NCI-H524 (cell line): ENCODE data around the gene FCRL2.

Source experiments
- DNase-seq, 2 experiments: peaks; one replicate each; lab custom pipeline; 2025; lab: John Stamatoyannopoulos, UW

Gene FCRL2

DNA sequence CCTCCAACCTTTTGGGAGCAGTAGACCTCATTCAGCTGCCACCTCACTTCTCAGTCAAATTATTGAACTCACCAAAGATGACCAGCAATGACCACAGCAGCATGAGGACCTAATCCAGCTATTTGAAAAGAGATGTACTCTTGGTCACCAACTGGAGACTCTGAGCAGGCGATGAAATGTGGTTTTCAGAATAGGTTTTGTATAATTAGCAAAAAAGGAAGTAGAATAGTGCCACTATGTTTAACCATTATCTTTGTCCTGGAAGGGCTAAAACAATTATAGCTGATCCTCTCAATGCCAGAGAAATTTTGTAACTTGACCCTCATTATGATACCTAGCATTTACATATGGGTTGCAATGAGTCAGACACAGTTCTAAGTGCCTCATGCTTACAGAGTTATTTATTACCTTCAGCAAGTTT, at the start of gene FCRL2:
Gene FCRL2, minus strand, starts transcription at position 162 of the 421 bp plus-strand sequence. Its CDS starts 59 bp downstream, at position 103.
- no peak for DNase-seq

DNA sequence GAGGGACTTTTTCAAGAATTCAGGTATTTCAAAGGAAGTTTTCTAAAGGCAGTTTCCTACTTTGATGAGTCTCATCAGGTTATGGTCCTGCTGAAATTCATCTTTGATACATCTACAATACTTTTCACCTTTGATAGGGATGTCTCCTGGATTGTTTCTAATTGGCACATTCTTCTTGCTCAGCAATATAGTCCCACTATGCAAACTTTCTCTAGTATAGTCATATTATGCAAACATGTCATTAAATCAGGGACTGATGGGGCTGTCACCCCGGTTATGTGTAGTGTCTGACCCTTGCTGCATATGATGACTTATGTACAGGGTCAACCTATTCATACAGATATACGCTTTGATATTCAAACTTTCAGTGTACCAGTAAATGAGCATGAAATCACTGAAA, 43.4 kb upstream of the FCRL2 start:
- DNase-seq: no peak

GRCh38 chr1:157819896-157820295, 43.0 kb upstream of the FCRL2 start, which contains the start of gene FCRL1:
TSS of gene FCRL1 (minus strand) at chr1:157820120. CDS start at chr1:157820037, 83 bp downstream.
- DNase-seq: no peak

GRCh38 chr1:157819215-157819614, 42.3 kb upstream of the FCRL2 start:
- DNase-seq: no peak

- no peak for DNase-seq
These were observed 36.3 kb upstream of the FCRL2 start for GRCh38 chr1:157813269-157813668.

DNA sequence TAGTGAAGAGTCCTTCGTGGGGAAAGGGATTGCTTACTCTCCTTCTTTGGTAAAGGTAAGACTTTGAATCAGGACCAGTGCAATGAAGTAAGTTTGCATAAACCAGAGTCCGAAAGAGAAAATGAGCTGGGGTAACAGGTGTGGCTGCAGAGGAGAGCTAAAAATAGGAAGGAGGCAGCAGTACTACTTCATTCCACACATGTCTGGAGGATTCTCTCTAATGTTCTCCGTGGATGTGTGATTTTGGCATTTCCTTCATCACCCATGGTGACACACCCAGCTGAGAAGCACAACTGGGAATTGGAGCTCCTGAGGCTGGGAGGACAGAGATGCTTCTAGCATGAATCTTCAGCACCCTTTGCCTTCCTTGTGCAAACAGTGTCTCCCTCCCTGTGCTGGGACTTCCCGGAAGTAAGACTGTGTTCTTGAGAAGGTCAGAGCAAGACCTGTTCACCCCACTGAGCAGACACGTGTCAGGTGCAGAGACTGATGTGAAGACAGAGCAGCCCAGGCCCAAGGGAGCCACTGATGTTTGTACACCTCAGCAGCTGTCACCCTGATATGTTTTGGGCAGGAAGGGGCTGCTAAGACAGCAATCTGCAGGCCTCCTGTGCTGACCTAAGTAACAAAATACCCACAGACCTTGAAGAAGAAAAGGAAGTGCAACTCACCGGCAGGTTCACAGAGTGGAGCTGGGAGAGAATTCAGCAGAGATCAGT, 29.7 kb upstream of the FCRL2 start:
- DNase-seq: no peak

DNA sequence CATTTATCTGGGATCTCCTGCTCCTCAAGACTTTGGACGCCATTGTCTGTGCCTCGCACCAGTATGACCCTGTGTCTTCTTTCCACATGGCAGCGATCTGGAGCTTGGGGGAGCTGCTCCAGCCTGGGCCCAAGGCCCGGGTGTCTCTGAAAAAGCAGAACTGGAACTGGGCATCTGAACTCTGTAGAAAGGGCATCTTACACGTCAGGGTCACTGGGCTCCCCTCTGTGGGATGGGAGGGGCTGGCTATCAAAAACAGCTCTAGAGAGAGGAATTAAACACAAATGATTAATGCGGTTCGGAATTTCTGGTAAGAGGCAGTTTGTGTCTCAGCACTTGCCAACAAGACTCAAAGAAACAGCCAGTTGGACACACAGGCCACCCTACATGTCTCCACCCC, 26.9 kb upstream of the FCRL2 start:
- no peak for DNase-seq

- DNase-seq: no peak
These were observed 23.1 kb upstream of the FCRL2 start for GRCh38 chr1:157799996-157800395.

DNA sequence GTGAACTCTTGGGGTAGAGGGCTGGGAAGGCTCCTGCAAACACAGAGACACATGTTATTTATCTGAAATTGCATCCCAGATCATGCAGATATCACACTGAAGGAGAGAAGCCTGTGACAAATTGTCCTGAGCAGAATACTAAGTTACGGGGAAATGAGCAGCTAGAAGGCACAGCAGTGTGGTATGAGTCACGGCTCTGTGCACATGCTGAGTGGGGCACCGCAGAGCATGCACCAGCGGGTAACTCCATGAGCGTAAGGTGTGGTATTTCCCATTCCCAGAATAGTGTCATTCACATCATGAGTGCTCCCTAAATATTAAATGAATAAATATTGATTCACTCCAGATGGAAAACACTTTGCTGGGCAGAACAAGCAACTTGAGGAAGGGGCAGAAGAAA, 21.3 kb upstream of the FCRL2 start:
- no peak for DNase-seq

GRCh38 chr1:157785248-157785647, 8.3 kb upstream of the FCRL2 start:
- DNase-seq: no peak

DNA sequence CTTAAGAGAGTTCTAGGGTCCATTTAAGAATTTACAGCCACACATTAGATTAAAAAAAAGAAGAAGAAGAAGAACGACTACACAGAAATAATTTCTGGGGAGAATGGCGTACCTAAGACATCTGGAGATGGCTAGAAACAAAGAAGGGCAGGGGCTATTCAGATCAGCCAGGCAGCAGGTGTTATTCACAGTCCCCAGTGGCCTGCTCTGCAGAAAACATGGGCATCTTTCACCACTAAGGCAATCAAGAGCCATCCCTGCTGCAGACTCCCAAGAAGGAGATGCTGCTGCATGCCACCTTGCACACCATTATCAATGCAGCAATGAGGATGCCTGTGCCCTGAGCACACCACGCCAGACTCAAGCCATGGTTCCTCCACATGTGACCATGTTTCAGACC, 7.9 kb upstream of the FCRL2 start:
- DNase-seq: no peak

DNA sequence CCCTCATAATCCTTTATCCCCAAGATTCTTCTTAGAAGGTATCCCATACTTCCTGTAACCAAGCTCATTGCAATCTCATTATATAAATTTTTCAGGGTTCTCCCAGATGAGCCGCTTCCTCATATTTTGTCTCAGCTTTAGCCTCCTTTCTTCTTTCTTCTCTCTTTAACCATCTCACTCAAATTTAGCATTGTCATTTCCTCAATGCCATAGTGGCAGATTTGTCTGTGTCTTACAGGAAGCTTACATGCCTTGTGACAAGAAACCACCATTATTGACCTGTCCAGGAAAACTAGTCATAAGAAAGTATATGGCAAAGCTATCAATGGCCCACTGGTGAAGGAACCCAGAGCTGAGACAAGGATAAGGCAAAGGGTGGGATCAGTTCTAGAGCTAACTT, 6.0 kb upstream of the FCRL2 start:
- no peak for DNase-seq

DNA sequence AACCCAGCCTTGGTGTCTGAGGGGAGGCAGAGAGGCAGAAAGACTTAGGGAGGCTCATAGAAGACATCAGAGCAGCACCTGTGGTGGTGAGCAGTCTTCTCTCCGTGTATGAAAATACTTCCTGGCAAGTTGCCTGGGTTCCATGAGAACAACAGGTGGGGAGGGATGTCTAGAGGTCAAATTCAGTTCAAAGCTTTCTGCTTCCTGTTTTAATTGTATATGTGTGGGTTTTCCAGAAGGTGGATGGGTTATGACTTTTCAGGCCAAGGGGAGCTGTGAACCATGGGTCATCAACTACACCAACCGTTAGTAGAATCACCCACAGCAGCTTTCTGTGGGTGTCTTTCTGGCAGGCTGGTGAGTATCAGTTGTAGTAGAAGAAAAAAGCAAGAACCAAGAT, 4.1 kb upstream of the FCRL2 start:
- no peak for DNase-seq

DNA sequence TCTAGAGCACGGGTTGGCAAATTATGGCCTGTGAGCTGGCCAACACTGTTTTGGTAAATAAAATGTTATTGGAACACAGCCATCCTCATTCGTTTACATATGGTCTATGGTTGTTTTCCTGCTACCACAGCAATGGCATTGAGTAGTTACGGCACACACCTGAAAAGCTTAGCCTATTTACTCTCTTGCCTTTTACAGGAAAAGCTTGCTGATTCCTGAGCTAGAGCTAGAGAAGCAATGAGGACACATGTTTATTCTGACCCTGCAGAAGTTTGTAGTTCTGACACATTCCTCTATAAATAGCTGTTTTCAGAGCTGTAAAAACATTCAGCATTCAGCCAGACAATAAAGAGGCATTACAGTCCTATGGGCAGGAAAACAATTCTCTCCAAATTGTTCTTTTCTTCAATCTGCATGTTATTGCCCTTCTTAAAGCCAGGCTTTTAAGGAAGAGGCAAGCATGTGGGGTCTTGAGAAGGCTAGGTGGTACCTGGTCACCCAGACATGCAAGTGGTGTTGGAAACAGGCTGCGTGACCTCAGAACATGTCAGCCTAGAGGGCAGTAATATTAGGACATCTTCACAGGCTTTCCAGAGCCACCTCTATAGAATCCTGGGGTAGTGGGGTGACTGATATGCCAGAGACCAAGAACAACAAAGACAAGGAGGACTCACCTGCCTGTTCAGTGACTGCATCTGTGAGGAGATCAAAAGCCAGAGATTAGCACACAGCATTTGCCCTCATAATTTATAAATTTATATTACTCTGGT, 1.6 kb downstream of the FCRL2 start:
- no peak for DNase-seq

GRCh38 chr1:157774412-157774811, 2.5 kb downstream of the FCRL2 start:
- no peak for DNase-seq

- no peak for DNase-seq
These were observed 3.2 kb downstream of the FCRL2 start for GRCh38 chr1:157773493-157774350.

GRCh38 chr1:157771661-157772425, 5.1 kb downstream of the FCRL2 start:
- DNase-seq: no peak

- no peak for DNase-seq
These were observed 6.4 kb downstream of the FCRL2 start for GRCh38 chr1:157770442-157771043.

- no peak for DNase-seq
These were observed 10.1 kb downstream of the FCRL2 start for GRCh38 chr1:157766792-157767191.

GRCh38 chr1:157758018-157758417, 18.9 kb downstream of the FCRL2 start:
- no peak for DNase-seq

GRCh38 chr1:157753611-157754010, 23.3 kb downstream of the FCRL2 start:
- no peak for DNase-seq
